Tibial artery (tissue), 4 donors: ENCODE data around the gene CBY2.
"Not testable (repeated sequence)": the region's sequence is repeated elsewhere in the genome, so short reads cannot be mapped to it uniquely, and the experiment has no call there.

ENCODE experiments used
- DNase-seq, 2 donors: peaks; one replicate each; pipeline ENCODE4 v3.0.0-alpha.2; 2019
- H3K27ac ChIP-seq, 2 donors: fragments of 200-600 bp; sonication (generic) in 1 of 2; 1 replicate in 1 of 2; 2 replicates in 1 of 2; pipeline ENCODE4 v1.5.1; 2018 to 2019; ENCODE audit warnings: mild to moderate bottlenecking in 1 of 2
- H3K27me3 ChIP-seq, 2 donors: fragments of 200-600 bp; sonication (generic) in 1 of 2; one replicate each; pipeline versions ENCODE4 v1.5.1 to v1.6.0; 2016 to 2019
- H3K36me3 ChIP-seq, 3 donors: fragments of 200-600 bp; sonication (generic) in 2 of 3; one replicate each; pipeline ENCODE4 v1.5.1; 2016 to 2019; ENCODE audit warnings: mild to moderate bottlenecking in 2 of 3
- H3K4me1 ChIP-seq, 4 donors: fragments of 200-600 bp; sonication (generic) in 2 of 4; 1 replicate in 3 of 4; 2 replicates in 1 of 4; pipeline ENCODE4 v1.5.1; 2016 to 2019
- H3K4me3 ChIP-seq, 2 donors: fragments of 200-600 bp; sonication (generic) in 1 of 2; 1 replicate in 1 of 2; 2 replicates in 1 of 2; pipeline ENCODE4 v1.5.1; 2018 to 2019; ENCODE audit warnings: mild to moderate bottlenecking in 2 of 2
- H3K9me3 ChIP-seq, 3 donors: fragments of 200-600 bp; sonication (generic) in 1 of 3; one replicate each; pipeline ENCODE4 v1.5.1; 2016 to 2019
- intact Hi-C: fragments of 100-400 bp; cut with DNase I; formaldehyde crosslinking; loops from one replicate; pipeline ENCODE4 v1.15.0; 2023; ENCODE audit warnings: low total_unique reads
- TF ChIP-seq, protein P1 (sequence below), 2 experiments: fragments of 200-600 bp in 1 of 2; fragments of 450-650 bp in 1 of 2; IDR thresholded peaks; one replicate each; pipeline ENCODE4 v1.5.1; 2017 to 2019; ENCODE audit warnings: antibody characterized with exemption in 2 of 2, mild to moderate bottlenecking in 1 of 2, moderate library complexity in 1 of 2

Gene CBY2

DNA sequence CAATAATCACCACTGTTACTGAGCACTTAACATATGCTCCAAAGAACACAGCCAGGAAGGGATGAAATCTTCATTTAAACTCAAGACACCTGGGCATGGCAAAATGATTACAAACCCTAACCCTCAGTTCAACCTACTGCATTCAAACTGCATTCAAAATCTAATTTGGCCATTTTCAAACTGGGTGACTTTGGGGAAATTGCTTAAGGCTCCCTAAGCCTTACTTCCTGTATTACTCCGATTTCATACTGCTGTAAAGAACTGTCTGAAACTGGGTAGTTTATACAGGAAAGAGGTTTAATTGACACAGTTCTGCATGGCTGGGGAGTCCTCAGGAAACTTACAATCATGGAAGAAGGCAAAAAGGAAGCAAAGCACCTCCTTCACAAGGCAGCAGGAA lies 50.4 kb downstream of the CBY2 start:
- Histone ChIP-seq H3K27ac (no peak overlapping the region), H3K4me3 (no peak overlapping the region), H3K36me3 (no peaks in the 10 kb centered on the region), H3K27me3 (no peaks in the 10 kb centered on the region), H3K4me1 (peaks cover 0 to 4% (median 3%) of the 10 kb centered on the region in 4 donors), H3K9me3 (peaks cover 0 to 7% (median 0%) of the 10 kb centered on the region in 3 donors)
- intact Hi-C loops = no loop called here
- no peak for DNase-seq
- TF ChIP-seq, protein P1, sequence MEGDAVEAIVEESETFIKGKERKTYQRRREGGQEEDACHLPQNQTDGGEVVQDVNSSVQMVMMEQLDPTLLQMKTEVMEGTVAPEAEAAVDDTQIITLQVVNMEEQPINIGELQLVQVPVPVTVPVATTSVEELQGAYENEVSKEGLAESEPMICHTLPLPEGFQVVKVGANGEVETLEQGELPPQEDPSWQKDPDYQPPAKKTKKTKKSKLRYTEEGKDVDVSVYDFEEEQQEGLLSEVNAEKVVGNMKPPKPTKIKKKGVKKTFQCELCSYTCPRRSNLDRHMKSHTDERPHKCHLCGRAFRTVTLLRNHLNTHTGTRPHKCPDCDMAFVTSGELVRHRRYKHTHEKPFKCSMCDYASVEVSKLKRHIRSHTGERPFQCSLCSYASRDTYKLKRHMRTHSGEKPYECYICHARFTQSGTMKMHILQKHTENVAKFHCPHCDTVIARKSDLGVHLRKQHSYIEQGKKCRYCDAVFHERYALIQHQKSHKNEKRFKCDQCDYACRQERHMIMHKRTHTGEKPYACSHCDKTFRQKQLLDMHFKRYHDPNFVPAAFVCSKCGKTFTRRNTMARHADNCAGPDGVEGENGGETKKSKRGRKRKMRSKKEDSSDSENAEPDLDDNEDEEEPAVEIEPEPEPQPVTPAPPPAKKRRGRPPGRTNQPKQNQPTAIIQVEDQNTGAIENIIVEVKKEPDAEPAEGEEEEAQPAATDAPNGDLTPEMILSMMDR (IDR thresholded peaks at IDR 0.05) = no peak

DNA sequence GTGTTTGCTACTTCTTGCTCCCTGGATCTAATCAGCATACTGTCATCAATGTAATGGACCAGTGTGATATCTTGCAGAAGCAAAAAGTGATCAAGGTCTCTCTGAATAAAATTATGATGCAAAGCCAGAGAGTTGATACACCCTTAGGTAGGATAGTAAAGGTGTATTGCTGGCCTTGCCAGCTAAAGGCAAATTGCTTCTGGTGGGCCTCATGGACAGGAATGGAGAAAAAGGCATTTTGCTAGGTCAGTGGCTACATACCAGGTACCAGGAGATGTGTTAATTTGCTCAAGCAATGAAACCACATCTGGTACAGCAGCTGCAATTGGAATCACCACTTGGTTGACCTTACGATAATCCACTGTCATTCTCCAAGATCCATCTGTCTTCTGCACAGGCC lies 54.4 kb downstream of the CBY2 start:
- H3K4me3 ChIP-seq, H3K36me3 ChIP-seq, H3K27me3 ChIP-seq, DNase-seq, intact Hi-C loops, H3K4me1 ChIP-seq, H3K27ac ChIP-seq: not testable (repeated sequence)
- H3K9me3 ChIP-seq = peaks cover 0 to 17% (median 11%) of the 10 kb centered on the region in 3 donors

DNA sequence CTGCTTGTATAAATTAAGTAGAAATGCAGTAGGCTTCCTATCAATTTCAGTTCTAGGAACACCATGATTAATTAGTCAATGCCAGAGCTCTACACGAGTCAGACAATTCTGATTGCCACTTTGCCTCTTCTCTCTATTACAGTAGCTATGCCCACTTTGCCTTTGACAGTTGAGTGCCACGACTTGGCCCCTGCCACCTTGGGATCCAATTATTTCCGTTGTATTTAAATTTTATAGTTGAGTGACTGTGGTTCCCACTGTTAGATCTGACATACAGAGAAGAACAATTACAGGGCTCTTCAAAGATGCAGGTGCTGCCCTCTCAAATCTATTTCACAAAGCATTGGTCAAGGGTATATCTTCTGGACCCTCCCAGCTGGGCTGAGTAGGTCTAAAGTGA lies 55.5 kb downstream of the CBY2 start:
- peaks cover 0 to 17% (median 11%) of the 10 kb centered on the region in 3 donors for H3K9me3 ChIP-seq
- H3K4me3 ChIP-seq, intact Hi-C loops, H3K27ac ChIP-seq, H3K4me1 ChIP-seq, H3K27me3 ChIP-seq, H3K36me3 ChIP-seq, DNase-seq: not testable (repeated sequence)

DNA sequence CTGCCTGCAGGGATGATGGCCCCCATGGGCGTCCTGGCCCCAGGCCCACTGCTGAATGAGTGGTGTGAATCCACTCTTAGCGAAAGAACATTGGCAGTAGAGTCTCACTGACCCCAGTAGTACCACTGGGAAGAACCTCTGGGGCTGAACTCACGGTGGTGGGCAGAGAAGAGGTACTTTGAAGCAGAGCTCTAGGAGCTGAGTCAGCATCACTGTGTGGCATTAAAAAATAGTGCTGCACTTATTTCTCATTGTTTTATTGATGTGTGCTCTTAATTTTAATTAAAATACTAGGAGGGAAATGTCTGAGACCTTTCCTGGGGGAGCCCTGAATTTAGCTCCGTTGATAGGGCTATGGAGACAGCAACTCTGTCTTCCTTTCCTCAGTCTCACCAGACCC lies 61.3 kb downstream of the CBY2 start:
- TF ChIP-seq, protein P1 (IDR thresholded peaks at IDR 0.05) = no peak
- Histone ChIP-seq H3K4me1 (no peaks in the 10 kb centered on the region), H3K4me3 (no peak overlapping the region), H3K27ac (no peak overlapping the region), H3K9me3 (peaks cover 0 to 3% (median 1%) of the 10 kb centered on the region in 3 donors), H3K36me3 (no peaks in the 10 kb centered on the region), H3K27me3 (no peaks in the 10 kb centered on the region)
- no peak for DNase-seq
- intact Hi-C loops = loop anchor here (5.0 kb wide), 1 partner anchor 859 kb away; no protein-coding TSS in a partner anchor
